GM12878 (cell line): ENCODE results near the gene MAP3K6. TPM values are rescaled to one million over a fixed set of nuclear protein-coding genes. Genes with fewer than 3 reads are reported as not detected.
A peak's percentile ranks its signal among the peaks of the same experiment; 100 is the strongest.

ENCODE experiments used
- ATAC-seq: fragments of 200-7000 bp; cut with Tn5 transposase; 3 replicates; pipeline ENCODE4 v1.9.1; 2020; ENCODE audit warnings: mild to moderate bottlenecking, moderate library complexity
- BruUV-seq: library from RNA; stranded (reverse); fragments of 400-500 nt; replicated peaks from 2 replicates; lab custom pipeline; 2021; lab: Mats Ljungman, UMichigan
- CTCF ChIA-PET: fragments of 300-600 bp; sonication (Branson Sonifier 250); formaldehyde crosslinking; extraction: SDS; loops from one replicate; lab custom pipeline; 2021; ENCODE audit warnings: inconsistent platforms; lab: Yijun Ruan, JAX
- POLR2A ChIA-PET: fragments of 350-600 bp; formaldehyde crosslinking; extraction: SDS; loops from one replicate; lab custom pipeline; 2021; ENCODE audit warnings: inconsistent platforms; lab: Charles Lee
- RAD21 ChIA-PET: fragments of 300-600 bp; sonication (Branson Sonifier 250); formaldehyde crosslinking; loops from one replicate; lab custom pipeline; 2023; ENCODE audit warnings: antibody characterized with exemption; ENCODE audit not compliant: unreplicated experiment; lab: Charles Lee
- SMC1A ChIA-PET: fragments of 300-600 bp; sonication (Branson Sonifier 250); formaldehyde crosslinking; loops from one replicate; lab custom pipeline; 2023; ENCODE audit not compliant: unreplicated experiment, uncharacterized antibody; lab: Charles Lee
- DNase-seq: peaks from one replicate; pipeline ENCODE4 v3.0.0-alpha.2; 2011; ENCODE audit warnings: low read depth, low spot score
- FAIRE-seq: peaks from 3 replicates; lab custom pipeline; 2011; peaks lifted over from hg19 to GRCh38; lab: Jason Lieb, UNC
- H2AFZ ChIP-seq: 2 replicates; pipeline ENCODE4 v1.6.0; 2011; ENCODE audit warnings: low read depth, low read length, control low read depth; ENCODE audit not compliant: control insufficient read depth
- H3K27ac ChIP-seq: 2 replicates; pipeline ENCODE4 v1.5.1; 2011; ENCODE audit warnings: control low read depth; ENCODE audit not compliant: control insufficient read depth, insufficient read depth
- H3K27me3 ChIP-seq, 2 experiments: replicated peaks in 1 of 2; 2 replicates each; pipeline versions ENCODE4 v1.6.0 to v1.6.1; 2011; ENCODE audit warnings: low read length in 1 of 2; ENCODE audit not compliant: control insufficient read depth in 2 of 2, insufficient read depth in 2 of 2
- H3K36me3 ChIP-seq, 2 experiments: 2 replicates each; pipeline ENCODE4 v1.5.1; 2011; ENCODE audit warnings: low read length in 1 of 2; ENCODE audit not compliant: control insufficient read depth in 2 of 2, insufficient read depth in 2 of 2
- H3K4me1 ChIP-seq: 2 replicates; pipeline ENCODE4 v1.6.1; 2011; ENCODE audit warnings: mild to moderate bottlenecking, low read length, moderate library complexity, mixed read lengths; ENCODE audit not compliant: control insufficient read depth, insufficient read depth
- H3K4me2 ChIP-seq: 2 replicates; pipeline ENCODE4 v1.6.0; 2011; ENCODE audit warnings: control low read depth; ENCODE audit not compliant: control insufficient read depth, insufficient read depth
- H3K4me3 ChIP-seq: fragments of 200-600 bp; sonication (generic); 2 replicates; pipeline ENCODE4 v1.5.1; 2016
- H3K79me2 ChIP-seq: 2 replicates; pipeline ENCODE4 v1.6.0; 2011; ENCODE audit warnings: low read length; ENCODE audit not compliant: control insufficient read depth, insufficient read depth
- H3K9ac ChIP-seq: 2 replicates; pipeline ENCODE4 v1.8.0; 2011; ENCODE audit warnings: low read length, control low read depth, mixed read lengths; ENCODE audit not compliant: control insufficient read depth, insufficient read depth
- H3K9me3 ChIP-seq: replicated peaks from 3 replicates; pipeline ENCODE4 v1.5.1; 2011; ENCODE audit warnings: mild to moderate bottlenecking, low read length; ENCODE audit not compliant: control insufficient read depth, insufficient read depth
- H4K20me1 ChIP-seq: 2 replicates; pipeline ENCODE4 v1.6.0; 2011; ENCODE audit not compliant: control insufficient read depth, insufficient read depth
- ATF7 ChIP-seq: fragments of 450-650 bp; IDR thresholded peaks from 2 replicates; pipeline ENCODE4 v1.6.1; 2016; ENCODE audit warnings: low read depth, mild to moderate bottlenecking
- DPF2 ChIP-seq: fragments of 450-650 bp; IDR thresholded peaks from 2 replicates; pipeline ENCODE4 v1.6.1; 2017; ENCODE audit warnings: mild to moderate bottlenecking
- ETV6 ChIP-seq, 2 experiments: fragments of 450-650 bp in 1 of 2; IDR thresholded peaks in 1 of 2; conservative IDR thresholded peaks in 1 of 2; 2 replicates each; pipeline ENCODE4 v1.6.1; 2014; ENCODE audit warnings: antibody characterized with exemption in 1 of 2, borderline replicate concordance in 1 of 2, low read depth in 1 of 2, mild to moderate bottlenecking in 1 of 2, moderate library complexity in 1 of 2
- IKZF1 ChIP-seq: fragments of 450-650 bp; conservative IDR thresholded peaks from 2 replicates; pipeline ENCODE4 v1.6.1; 2017; ENCODE audit warnings: antibody characterized with exemption, mild to moderate bottlenecking
- JUNB ChIP-seq: IDR thresholded peaks from 2 replicates; pipeline ENCODE4 v1.6.1; 2016; ENCODE audit warnings: antibody characterized with exemption, mild to moderate bottlenecking
- PKNOX1 ChIP-seq: fragments of 450-650 bp; IDR thresholded peaks from 2 replicates; pipeline ENCODE4 v1.6.1; 2016; ENCODE audit warnings: mild to moderate bottlenecking
- RUNX3 ChIP-seq: IDR thresholded peaks from 2 replicates; pipeline ENCODE4 v1.6.1; 2012; ENCODE audit warnings: low read length, inconsistent platforms
- SIX5 ChIP-seq: IDR thresholded peaks from 2 replicates; pipeline ENCODE4 v1.6.1; 2011; ENCODE audit warnings: mild to moderate bottlenecking, low read depth, low read length, moderate library complexity; ENCODE audit not compliant: severe bottlenecking
- ZBTB11 ChIP-seq: fragments of 450-650 bp; formaldehyde crosslinking; IDR thresholded peaks from 2 replicates; pipeline ENCODE4 v1.5.0; 2022; ENCODE audit warnings: mild to moderate bottlenecking, missing genetic modification characterization
- WGBS: methylation state at CpG from one replicate; pipeline ENCODE4 v1.1.6; 2016; ENCODE audit warnings: low lambda C conversion rate; ENCODE audit not compliant: insufficient replicate concordance, insufficient coverage; ENCODE audit errors: missing lambda C conversion rate; 5-methylcytosine and 5-hydroxymethylcytosine counted together
- in situ Hi-C: fragments of 300-500 bp; cut with MboI; formaldehyde crosslinking; loops from 9 replicates; pipeline ENCODE4 v1.14.3; 2018; ENCODE audit warnings: mixed read lengths
- intact Hi-C: fragments of 100-400 bp; cut with micrococcal nuclease; formaldehyde crosslinking; loops from one replicate; pipeline ENCODE4 v1.14.2; 2022; ENCODE audit not compliant: unreplicated experiment
- polyA plus RNA-seq, 11 experiments: library from polyadenylated mRNA; depleted of rRNA in 4 of 11; unstranded in 6 of 11; stranded (reverse) in 5 of 11; fragments of >200 nt; fragmentation: Nextera tagmentation in 4 of 11; fragmentation: Illumina TruSeq in 1 of 11; extraction: Ambion mirVana in 4 of 11; extraction: Trizol in 1 of 11; gene quantifications; 1 replicate in 1 of 11; 2 replicates in 10 of 11; pipeline versions ENCODE4 v1.2.1 to v1.2.3, GENCODE V29; 2011 to 2016; ENCODE audit warnings: inconsistent platforms in 2 of 11, missing spikeins in 2 of 11, low read depth in 1 of 11
- total RNA-seq, 4 experiments: library from RNA; depleted of rRNA in 3 of 4; stranded (reverse); fragments of >200 nt in 3 of 4; fragmentation: Illumina TruSeq in 1 of 4; extraction: Trizol in 1 of 4; gene quantifications; 2 replicates each; pipeline versions ENCODE4 v1.2.1 to v1.2.3, GENCODE V29; 2013 to 2021

The MAP3K6 gene
- total and polyA plus RNA-seq, 10 of the 15 experiments (the other 5 are each of a cell fraction or from before 2014, with no cell fraction given) = 0.15 to 3.4 (median 1.2) TPM; not detected in 1

DNA sequence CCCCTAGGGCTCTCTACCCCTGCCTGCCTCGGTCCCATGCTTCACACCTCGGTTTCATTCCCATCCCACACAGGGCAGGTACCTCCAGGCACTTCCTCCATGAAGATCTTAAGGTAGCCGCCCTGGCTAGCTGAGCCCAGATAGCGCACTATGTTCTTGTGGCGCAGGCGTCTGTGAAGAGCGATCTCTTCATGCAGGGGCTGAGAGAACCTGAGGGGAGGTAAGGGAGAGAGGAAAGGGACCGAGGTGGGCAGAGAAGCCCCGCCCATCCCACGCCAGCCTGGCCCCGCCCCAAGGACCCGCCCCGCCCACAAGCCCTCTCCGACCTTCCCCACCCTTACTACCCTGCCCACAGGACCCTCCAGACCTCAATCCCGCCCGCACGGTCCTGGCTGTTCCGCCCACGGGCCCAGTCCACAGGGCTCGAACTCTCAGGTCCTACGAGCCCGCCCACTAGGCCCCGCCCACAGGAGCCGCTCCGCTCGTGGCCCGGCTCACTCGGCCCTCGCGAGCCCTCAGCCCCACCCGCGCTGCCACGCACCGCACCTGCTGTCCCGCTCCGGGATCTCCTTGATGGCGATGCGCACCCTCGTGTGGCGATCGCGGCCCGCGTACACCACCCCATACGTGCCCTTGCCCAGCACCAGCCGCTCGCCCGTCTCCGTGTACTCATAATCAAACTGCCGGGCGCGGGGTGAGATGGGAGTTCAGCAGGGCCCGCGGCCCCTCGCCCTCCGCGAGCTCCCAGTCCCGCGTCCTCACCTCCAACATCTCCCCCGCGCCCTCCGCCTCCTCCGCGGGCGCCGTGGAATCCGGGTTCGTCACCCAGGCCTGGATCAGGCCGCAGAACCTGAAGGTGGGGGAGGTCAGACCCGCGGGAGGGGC is 6.4 kb downstream of the MAP3K6 start (continued):
- TF ChIP-seq ATF7 (peak; percentile 25; the same call in 1 of the 2 replicates), IKZF1 (peak; percentile 67; the same call in 1 of the 2 replicates), SIX5 (no peak)

DNA sequence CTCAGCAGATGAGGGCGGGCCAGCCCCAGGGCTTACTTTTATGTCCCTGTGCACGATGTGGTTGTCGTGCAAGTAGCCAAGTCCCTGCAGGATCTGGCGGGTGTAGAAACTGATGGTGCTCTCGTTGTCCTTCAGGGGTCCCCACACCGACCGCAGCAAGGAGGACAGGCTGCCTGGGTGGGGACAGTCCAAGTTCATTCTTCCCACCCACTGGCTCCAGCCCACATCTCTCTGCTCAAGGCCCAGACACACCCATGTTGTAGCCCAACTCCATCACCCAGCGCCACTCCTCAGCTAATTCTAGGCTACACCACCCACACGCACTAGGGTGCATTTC is 7.0 kb downstream of the MAP3K6 start:
- no peak overlapping the region for H3K9ac ChIP-seq
- BruUV-seq = no TSS peak
- H2AFZ ChIP-seq = peak overlapping the region; percentile 72; the same call in 1 of the 2 replicates
- peak overlapping the region; percentile 98 for H3K4me2 ChIP-seq
- peaks cover 13% of the 10 kb centered on the region for H3K4me1 ChIP-seq
- ChIA-PET RAD21 (interaction anchor here (1.0 to 1.1 kb wide), 2 partner anchors 28 to 35 kb away, joined by 4 to 6 read pairs; no protein-coding TSS in a partner anchor), POLR2A (no interaction called here), SMC1A (no interaction called here), CTCF (interaction anchor here (0.6 to 8.7 kb wide), 7 partner anchors 11 to 635 kb away, joined by 3 to 126 read pairs (median 4); partner anchors contain the start of genes AHDC1, CD164L2 and GPR3)
- ATAC-seq (peak; percentile 22), DNase-seq (no peak), FAIRE-seq (peak; percentile 66)
- WGBS = 31% methylated on average over 9 of the region's 9 CpGs
- no peaks in the 10 kb centered on the region for H3K79me2 ChIP-seq
- H3K4me3 ChIP-seq = peak overlapping the region; percentile 57; the same call in 1 of the 2 replicates
- TF ChIP-seq ZBTB11 (no peak), PKNOX1 (peak; percentile 37), JUNB (no peak), DPF2 (0 out of 2 replicates have a peak, but pooled peaks have one; percentile 13), RUNX3 (peak; percentile 43; the same call in 1 of the 2 replicates), ETV6 (conservative IDR thresholded peaks at IDR 0.05 in 1 of 2, IDR thresholded peaks at IDR 0.05 in 1 of 2; ENCODE audit: borderline replicate concordance in 1 of 2, low read depth in 1 of 2) (no peak)
- H3K27me3 ChIP-seq = no peaks in the 10 kb centered on the region; a peak in 1 of 4 replicates
- H3K27ac ChIP-seq = no peak overlapping the region
- H3K9me3 ChIP-seq = no peaks in the 10 kb centered on the region
- intact Hi-C loops (no loop called here), in situ Hi-C loops (no loop called here)
- H3K36me3 ChIP-seq = no peaks in the 10 kb centered on the region
- H4K20me1 ChIP-seq = no peaks in the 10 kb centered on the region
